SW480 (cell line): ENCODE measurements around the gene SHC3.

Experiments
- DNase-seq: peaks from one replicate; pipeline ENCODE4 v3.0.0-alpha.2; 2016; ENCODE audit warnings: low spot score

The SHC3 gene

DNA sequence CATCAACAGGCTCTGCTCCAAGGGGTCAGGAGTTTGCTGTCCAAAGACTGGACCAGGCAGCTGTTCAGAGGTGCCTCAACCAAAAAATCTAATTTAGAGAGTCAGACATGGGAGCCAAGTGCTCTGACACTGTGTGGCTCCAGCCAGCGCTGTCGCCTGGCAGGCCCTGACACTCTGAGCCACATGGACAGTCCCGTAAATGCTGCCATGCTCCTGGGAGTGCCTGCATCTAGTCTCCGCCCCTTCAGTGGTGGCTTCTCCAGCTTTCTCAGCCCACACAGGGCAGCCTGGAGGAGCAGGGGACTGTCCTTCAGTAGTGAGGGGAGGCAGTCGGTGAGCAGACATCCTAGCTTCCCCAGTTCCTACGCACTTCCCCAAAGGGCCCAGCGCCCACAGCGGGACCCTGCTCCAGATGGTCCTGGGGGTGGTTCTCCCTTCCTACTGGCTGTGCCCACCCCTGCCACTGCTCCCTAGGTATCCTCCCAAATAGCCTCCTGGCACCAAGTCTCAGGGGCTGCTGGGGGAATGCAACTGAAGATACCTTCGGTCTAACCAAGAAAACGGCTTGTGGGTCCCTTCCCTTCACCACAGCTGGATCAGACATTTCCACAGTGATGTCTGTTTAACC, 72.3 kb downstream of the SHC3 start:
- DNase-seq: no peak

DNA sequence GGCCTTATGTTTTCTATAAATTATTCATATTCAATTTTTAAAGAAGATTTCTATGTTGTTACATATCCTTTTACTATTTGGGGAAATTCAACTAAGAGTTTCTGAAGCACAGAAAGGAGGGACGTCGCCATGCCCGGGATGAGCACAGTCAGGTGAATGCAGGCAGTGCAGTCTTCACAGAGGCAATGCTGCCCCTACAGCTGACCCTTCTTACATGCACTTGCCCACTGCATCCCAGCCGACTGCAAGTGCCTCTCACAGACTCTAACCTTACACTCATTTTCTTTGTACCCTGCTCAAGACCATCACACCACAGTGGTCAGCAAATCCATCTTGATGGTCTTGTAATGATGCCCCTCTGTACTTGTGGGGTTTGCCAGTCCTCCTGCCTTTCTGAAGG, 73.8 kb downstream of the SHC3 start:
- DNase-seq: no peak

DNA sequence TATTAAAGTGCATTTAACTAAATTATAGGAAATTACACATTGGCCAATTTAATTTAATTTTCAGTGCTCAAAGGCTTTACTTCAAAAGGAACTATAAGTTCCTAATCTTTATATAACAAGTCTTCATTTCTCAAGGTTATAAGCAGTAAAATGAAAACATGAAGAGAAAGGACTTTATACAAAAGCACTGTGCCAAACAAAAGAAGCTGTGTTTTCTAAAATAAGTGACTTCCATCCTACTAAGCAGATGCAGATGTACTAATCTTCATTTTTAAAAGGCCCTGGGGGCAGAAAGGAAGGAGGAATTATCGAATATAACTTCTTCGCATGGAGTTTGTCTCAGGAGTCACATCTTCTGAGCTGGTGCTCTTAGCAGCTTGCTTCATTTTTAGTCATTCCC, 81.4 kb downstream of the SHC3 start:
- no peak for DNase-seq

DNA sequence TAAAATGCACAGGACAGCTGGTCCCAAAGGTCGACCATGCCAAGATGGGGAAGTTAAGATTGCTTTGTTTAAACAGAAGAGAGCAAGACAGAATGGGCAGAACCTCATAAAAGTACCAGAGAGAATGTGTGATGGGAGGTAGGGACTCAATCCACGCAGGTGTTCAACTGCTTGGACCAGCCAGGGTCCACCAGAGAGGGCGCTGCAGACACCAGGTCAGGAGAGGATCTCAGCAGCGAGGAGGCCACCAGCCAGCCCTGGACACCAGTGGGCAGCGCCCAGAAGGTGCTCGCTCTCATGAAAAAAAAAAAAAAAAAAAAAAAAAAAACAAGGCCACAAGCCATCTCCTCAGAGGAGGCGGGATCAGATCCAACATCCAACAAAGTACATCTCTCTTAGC, 81.8 kb downstream of the SHC3 start:
- no peak for DNase-seq

DNA sequence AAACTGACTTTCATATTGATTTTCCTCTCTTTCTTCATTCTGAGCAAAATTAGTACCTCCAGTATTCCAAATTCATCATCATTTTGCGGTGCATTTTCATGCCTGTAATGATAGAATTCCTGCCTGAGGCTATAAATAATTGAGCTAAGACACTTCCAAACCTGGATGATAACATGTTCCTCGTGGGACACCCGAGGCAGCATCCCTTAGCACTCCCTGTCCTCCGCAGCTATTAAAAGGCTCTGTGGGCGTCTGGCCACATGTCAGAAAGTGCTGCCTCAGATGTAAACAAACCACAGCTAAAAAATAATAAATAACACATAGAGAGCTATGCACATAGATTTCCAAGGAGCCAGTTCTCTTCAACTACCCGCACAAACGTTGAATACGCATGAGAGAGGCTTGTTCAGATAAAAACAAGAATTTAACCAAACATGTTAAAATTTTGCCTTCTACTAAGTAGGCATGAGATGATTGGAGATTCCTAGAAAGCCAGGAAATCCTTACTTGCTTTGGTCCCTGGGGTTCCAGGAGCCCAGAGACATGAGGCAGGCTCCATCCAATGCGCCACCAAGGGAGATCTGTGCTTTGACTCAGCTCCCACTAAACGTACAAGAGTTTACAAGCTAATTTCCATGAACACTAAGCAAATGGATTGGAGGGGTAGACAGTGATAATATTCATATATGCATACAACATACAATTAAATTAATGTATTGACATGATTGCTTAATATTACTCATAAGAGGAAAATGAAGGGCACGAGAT, 82.7 kb downstream of the SHC3 start:
- no peak for DNase-seq

DNA sequence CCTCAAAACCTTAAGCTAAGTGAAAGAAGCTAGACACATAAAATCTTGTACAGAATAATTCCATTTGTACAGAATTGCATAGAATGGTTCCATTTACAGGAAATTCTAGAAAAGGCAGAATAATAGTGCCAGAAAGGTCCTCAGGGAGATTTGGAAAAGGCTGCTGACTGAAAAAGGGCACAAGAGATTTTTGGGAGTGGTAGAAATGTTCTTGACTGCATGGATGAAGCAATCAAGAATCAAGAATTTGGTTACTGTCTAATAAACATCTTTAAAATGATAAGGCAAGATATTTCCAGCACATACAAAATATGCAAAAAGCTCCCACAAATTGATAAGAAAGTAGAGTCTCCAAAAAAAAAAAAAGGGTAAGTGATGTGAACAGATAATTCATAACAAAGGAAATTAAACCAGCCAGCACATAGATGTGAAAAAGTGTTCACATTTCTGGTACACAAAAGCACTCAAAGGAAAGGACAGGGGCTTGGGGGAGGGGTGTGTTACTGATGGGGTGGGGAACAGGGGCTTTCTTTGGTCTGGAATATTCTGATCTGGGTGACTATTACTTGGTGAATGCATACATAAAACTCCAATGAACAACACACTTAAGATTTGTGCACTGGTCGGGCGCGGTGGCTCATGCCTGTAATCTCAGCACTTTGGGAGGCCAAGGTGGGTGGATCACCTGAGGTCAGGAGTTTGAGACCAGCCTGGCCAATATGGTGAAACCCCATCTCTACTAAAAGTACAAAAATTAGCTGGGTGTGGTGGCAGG, 85.2 kb downstream of the SHC3 start:
- no peak for DNase-seq

DNA sequence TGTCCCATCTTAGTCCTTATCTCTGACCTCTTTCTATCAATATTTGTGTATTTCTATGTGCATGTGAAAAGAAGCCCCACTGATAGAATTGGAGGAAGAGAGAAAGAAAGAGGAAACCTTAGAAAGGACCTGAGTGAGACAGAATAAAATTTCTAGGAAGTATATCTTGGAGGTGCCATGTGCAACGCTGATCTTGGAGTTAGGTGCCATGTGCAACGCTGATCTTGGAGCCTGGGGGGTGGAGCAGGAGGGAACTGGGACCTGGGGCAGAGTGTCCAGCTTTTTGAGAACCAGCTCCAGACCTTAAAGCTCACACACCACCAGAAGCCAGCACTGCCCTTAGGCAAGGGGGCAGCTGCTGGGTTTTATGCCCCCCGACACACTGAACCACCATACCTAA, 89.4 kb downstream of the SHC3 start:
- DNase-seq: no peak

DNA sequence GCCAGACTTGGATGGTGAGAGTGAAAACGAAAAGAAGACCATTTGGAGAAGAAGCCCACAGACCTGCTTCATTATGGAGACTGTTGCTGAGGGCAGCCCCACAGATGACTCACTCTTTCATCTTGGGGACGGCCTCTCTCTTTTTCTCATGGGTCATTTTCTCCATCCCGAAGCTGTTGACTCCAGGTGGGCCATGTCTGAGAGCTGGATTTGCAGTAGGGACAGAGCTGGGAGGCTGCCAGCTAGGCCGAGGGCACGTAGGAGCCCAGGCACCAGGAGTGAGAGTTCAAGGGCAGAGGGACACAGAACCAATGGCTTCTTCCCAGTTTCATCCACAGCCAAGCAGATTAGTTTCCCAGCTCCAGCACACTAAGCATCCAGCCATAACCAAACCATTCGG, 95.0 kb downstream of the SHC3 start:
- DNase-seq: no peak

DNA sequence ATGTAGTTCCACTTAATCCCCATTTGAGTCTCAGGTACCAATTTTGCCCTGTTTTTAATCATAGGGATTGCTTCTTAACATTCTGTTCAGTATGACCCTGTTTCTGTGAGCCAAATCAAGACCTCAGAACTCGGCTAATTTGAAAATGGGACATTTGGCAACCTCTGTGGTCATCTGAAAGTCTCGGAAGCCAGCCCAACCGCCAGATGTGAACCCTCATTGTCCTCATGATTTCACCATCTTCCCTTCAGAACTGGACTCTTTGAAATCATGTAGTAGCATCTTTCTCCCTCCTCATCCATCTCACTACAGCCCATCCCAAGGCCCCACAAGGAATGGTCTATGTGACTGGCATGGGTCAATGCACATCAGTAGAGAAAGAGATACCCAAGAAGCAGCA, 98.4 kb downstream of the SHC3 start:
- DNase-seq: no peak

DNA sequence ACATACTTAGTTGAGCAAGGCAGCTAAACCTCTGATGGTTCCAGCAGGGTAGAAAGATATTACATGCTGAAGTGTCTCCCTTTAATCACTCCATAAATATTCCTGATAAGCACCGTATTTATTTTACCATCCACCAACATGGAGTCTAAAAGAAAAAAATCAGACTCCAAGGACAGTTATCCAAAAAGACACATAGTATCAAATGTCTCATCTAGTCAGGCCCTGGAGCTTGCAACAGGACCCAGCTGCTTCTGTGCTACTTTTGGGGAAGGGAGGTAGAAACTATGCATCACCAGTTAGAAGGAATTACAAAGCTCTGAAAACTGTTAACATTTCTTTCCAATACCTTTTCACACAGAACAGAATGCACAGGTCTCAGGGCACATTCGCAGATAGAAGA, 99.2 kb downstream of the SHC3 start:
- no peak for DNase-seq

DNA sequence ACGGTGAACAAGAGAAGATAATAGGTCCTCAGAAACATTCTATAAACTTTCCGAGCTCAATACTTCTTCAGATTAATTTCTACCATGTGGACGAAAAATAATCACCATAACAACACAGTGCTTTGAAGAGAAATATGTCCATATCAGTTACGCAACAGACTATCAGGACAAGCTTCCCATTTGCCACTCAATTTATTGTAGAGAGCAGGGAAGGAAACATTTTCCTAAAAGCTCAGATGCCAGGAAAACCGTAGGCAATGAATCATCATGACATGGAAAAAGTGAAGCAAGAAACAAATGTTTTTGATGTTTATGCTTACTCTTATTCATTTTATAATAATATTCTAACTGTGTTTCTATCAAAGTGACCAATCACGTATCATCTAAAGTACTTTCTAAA, 99.8 kb downstream of the SHC3 start:
- no peak for DNase-seq

DNA sequence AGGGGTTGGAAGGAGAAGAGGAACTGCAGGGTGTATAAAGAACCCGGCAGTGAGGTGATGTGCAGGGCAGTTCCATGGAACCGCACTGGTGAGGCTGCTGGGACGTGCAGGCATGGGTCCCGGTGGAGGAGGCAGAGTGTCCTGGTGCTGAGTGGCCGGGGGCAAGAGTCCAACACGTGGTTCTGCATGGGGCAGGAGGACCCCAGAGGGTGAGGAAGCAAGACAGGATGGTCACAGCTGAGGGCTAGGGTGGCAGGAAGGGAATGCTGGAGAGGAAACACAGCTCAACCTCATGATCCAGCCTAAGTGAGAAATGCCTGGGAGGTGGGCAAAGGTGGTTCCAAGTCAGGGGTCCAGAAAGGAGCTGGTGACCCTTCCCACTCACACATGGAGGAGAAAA, 100.2 kb downstream of the SHC3 start:
- DNase-seq: no peak

DNA sequence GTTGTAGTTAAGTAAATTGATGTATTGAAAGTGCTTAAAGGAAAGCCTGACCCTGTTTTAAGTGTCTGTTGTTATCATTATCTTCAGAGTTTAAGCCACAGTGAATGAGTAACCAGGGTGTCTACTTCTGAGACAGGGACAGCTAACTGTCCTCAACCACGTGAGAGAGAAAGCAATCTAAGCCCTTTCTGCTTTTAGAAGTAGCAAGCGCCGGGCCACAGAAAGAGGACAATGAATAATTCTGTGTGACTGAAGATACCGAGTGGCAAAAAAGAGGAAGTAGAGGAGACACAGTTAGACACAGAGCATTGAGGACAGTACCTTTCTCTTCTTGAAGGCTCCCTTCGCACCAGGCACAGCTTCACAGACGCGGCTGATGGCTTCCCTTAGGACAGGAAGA, 101.1 kb downstream of the SHC3 start:
- no peak for DNase-seq

DNA sequence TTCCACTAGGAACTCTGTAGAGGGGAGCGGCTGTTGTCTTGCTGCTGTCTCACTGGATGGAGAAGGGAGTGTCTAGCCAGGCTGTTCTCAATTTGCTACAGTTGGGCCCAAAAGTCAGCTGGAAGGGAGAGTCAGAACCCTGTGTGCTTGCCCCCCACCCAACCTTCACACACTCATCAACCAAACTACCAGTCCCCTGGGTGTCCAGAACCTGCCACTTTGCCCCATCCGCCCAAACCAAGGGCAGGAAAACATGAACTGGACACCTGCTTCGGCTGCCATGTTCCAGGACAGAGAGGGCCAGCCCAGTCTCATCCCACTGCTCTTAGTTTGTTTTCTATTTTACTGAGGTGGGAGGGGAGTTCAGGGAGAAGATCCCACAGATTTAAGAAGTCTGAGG, 105.2 kb downstream of the SHC3 start:
- DNase-seq: no peak

DNA sequence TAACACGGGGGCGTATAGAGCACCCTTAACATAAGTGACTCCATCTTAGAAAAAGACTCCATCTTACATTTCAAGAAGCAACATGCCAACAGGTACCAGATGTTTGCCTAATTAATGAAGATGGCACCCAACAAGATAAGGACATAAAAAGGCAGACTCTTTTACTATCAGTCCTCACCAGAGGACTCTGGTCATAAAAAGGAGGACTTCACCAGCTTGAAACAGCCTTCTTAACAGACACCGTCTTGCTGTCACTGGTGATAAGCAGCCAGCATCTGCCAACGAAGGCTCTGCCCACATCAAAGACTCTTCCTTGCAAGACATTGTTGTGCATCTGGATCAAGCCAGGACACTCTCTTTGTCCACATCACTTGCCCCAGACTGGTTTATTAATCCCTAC, 107.0 kb downstream of the SHC3 start:
- DNase-seq: no peak

DNA sequence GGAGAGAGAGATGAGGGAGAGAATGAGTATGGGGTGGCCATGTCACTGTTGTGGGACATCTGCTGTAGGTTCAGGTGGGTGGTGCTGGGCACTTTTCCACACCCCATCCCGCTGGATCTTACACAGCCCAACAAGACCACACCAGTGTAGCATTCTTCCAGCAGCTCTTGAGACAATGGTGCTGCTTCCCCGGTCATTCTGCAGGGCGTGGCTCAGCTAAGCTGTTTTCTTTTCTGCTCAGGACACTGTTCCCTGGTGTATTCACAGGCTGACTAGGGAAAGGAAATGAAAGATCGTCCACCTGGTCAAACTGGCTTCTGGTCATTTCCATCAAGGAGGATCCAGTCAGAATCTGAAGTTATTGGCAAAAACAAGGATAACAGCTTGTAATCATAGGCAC, 111.8 kb downstream of the SHC3 start:
- no peak for DNase-seq

DNA sequence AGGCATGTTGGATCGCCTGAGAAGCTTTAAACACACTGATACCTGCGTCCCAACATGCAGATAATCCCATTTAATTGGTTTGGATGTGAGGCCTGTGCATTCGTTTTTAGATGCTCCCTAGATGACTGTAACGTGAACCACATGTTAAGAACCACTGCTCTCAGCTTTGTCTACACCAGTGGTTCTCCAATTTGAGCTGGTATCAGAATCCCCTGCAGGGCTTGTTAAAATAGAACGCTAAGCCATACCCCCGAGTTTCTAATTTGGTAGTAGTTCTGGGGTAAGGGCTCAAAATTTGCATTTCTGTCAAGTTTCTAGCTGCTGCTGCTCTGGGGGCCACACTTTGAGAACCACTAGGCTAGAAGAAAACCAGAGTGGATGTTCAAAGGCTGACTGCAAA, 112.7 kb downstream of the SHC3 start:
- no peak for DNase-seq

DNA sequence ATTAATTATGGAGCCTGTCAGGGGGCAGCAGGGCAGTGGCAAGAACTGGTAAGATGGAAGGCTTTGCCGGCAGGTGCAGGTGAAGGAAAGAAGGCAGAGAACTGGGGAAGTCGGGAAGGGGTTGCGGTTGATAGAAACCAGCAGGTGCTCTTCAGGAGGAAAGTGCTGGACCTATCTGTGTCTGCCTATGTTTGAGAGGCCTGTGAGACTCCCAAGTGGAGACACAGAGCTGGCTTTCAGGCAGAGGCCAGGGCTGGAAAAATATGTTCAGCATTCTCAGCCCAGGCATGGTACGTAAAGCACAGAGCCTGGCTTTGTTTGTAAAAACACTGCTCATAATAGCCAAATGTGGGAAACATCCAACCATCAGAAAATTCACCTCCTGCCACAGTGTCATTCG, 117.8 kb downstream of the SHC3 start:
- no peak for DNase-seq

DNA sequence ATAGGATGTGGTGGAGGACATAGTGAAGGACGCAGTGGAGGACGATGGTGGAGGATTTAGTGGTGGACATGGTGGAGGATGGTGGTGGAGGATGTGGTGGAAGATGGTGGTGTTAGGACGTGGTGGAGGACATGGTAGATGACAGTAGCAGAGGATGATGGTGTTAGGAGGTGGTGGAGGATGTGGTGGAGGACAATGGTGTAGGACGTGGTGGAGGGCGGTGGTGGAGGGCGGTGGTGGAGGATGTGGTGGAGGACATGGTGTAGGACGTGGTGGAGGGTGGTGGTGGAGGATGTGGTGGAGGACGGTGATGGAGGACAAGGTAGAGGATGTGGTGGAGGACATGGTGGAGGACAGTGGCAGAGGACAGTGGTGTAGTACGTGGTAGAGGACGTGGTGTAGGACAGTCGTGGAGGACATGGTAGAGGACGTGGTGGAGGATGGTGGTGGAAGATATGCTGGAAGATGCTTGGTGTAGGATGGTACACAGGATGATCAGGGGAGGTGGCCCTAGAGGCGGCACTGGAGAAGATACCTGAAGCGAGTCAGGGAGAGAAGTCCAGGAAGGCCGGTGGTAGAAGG, 118.6 kb downstream of the SHC3 start:
- DNase-seq: no peak

DNA sequence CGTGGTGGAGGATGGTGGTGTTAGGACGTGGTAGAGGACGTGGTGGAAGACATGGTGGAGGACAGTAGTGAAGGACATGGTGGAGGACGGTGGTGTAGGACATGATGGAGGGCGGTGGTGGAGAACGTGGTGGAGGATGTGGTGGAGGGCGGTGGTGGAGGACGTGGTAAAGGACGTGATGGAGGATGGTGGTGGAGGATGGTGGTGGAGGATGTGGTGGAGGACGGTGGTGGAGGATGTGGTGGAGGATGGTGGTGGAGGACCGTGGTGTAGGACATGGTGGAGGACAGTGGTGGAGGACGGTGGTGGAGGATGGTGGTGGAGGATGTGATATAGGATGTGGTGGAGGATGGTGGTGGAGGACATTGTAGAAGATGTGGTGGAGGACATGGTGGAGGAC, 119.7 kb downstream of the SHC3 start:
- no peak for DNase-seq

DNA sequence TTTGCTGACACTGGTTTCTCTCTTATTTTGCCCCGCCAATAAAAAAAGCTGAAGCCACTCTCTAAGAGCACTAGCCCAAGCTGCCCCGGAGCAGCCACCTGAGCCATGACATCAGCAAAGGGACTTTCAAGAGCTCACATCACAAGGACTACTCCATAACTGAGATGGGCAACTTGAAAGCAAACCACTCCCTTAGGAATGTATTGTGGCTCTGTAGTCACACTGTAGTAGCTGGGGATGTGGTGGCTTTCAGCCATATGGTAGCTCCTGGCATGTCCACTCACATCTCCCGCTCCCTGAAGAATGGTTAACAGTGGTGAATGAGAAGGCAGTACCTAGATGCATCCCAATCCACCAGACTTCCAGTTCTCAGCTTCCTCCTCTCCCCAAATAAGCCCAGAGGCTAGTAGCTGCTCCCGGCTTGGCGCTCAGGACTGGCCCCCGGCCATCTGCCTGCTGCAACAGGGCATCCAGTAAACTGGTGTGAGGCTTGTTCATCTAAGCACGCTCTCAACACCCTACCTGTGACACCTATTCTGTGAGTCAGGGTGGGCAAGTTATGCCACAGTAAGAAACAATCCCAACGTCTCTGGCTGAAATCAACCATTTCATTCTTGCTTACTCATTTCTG, 123.6 kb downstream of the SHC3 start:
- DNase-seq: no peak

DNA sequence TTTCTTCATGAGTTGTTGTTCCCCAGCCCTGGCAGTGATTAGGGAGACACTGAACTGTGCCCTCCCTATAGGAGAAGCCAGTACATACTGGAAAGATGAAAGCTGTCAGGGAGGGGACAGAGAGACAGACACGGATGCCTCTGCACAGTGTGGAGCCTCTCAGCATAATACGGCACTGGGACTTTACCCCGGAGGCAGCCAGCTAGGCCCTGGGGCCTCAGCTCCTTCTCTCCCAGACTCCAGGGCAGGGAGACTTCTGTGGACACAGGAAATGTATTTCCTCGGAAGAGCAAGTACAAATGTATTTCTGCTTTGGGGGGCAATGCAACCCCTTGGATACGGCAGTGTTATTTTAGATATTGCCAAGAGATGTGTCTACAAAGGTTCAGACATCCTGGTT, 125.3 kb downstream of the SHC3 start:
- no peak for DNase-seq
